GM21717 (cell line): ENCODE data around the gene COL4A2.
"Not testable (repeated sequence)": the region's sequence is repeated elsewhere in the genome, so short reads cannot be mapped to it uniquely, and the experiment has no call there.

Experiments used
- ATAC-seq: cut with Tn5 transposase; IDR thresholded peaks from one replicate; pipeline ENCODE4 v1.9.1; 2021; ENCODE audit warnings: mild to moderate bottlenecking, moderate library complexity; ENCODE audit not compliant: unreplicated experiment

COL4A2 gene

DNA sequence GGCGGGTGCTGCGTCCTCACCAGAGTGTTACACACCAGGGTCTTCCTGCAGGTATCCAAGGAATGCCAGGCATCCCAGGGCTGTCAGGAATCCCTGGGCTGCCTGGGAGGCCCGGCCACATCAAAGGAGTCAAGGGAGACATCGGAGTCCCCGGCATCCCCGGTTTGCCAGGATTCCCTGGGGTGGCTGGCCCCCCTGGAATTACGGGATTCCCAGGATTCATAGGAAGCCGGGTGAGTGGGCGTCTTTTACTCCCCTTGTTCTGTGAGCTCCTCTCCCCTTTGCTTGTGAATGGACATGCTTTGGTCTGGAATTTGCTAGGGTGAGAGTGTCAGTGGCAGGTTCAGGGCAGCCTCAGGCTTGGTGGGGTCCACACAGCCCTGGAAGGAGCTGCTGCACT is 178.5 kb downstream of the COL4A2 start:
- ATAC-seq: no peak

DNA sequence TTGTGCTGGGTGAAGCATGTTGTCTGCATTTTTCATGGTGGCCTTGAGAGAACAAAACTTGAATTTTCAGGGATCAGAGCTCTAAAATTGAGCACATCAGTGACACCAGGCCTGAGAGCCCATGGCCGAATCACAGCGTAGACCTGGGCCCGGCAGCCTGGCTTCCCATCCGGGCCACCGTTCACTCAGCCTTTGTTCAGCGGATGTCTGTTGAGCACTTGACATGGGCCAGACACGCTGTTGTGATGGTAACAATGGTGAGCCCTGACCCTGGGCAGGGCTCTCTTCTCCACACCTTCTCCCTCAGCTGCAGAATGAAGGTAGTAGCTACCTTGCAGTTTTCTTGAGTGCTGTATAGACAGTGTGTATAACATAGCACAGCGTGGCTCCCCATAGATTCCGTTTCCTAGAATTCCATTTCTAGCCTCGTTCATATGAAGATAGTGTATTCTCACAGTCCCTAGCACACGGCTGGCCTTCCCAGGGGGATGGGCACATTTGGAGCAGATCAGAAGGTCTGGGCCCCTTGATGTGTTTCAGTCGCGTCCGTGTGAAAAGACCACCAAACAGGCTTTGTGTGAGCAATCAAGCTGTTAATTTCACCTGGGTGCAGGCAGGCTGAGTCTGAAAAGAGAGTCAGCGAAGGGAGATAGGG is 179.1 kb downstream of the COL4A2 start:
- ATAC-seq: no peak

DNA sequence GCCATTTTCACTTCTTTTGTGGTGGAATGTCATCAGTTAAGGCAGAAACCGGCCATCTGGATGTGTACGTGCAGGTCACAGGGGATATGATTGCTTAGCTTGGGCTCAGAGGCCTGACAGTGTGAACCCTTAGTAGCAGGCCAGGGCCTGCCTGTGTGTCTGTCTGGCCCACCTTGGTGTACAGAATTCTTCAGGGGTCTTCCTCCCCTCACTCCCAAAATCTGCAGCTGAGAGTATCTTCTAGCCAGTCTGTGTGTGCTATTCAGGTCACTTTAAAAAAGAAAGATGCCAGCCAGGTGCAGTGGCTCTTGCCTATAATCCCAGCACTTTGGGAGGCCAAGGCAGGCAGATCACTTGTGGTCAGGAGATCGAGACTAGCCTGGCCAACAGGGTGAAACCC is 179.8 kb downstream of the COL4A2 start:
- not testable (repeated sequence) for ATAC-seq

DNA sequence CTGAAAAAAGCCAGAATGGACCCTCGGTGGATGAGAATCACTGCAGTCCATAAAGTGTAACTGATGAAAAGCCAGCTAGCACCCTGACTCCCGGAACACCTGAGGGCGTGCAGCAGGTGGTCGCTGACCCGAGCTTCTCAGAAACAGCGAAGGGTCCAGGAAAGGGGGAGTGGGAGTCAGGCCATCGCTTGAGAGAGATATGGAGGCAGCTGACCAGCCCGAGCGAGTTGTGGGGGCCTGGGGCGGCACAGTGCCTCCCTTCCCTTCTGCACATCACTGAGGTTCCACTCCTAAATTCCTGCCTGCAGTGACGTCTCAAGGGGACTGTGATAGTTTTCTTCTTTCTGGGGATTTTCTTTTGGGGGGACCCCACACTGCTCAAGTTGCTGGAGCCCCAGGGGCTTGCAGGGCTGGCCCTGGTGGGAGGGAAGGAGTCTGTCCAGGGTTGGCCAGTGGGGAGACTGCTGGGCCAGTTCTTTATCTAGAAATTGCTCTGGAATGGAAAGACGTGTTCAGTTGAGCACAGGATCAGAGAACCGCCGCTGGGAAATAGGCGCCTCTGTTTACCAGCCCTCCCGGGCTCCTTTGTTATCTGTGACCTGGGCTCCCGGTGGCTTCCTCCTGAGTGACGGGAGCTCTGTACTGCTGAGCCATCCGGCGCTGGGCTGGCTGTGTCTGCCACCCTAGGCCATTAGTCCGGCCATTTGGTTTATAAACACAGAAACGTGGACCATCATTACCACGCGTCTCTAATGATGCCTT is 183.1 kb downstream of the COL4A2 start:
- no peak for ATAC-seq

DNA sequence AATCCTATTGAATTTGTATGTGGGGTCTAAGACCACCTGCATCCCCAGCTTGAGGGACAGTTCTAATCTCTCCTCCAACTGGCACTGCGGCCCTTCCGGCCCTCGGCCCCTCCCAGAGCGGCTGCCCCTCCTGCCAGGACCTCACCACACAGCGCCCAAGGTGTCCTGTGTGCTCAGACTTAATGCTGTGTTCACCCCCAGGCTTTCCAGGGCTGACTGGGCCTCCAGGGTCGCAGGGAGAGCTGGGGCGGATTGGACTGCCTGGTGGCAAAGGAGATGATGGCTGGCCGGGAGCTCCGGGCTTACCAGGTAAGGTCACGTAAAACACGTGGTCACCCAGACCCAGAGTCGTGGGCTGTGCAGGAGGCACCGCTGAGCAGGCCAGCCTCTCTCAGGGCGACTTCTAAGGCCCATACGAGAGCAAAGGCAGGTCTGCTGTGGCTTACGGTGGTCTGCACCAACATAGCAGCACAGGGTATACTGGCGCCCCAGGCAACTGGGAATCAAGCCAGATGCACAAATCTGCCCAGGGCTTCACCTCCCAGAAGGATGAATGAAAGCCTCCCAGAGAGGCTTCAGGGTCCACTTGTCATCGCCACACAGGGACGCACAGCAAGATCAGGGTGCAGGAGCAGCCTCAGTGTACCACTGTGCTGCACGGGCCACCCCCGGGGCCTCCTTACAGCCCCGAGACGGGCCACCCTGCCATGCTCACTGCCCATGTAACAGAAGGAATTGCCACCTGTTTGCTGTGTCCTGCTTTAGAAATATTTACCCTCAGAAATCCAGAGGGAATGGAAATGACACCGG is 185.0 kb downstream of the COL4A2 start:
- no peak for ATAC-seq

DNA sequence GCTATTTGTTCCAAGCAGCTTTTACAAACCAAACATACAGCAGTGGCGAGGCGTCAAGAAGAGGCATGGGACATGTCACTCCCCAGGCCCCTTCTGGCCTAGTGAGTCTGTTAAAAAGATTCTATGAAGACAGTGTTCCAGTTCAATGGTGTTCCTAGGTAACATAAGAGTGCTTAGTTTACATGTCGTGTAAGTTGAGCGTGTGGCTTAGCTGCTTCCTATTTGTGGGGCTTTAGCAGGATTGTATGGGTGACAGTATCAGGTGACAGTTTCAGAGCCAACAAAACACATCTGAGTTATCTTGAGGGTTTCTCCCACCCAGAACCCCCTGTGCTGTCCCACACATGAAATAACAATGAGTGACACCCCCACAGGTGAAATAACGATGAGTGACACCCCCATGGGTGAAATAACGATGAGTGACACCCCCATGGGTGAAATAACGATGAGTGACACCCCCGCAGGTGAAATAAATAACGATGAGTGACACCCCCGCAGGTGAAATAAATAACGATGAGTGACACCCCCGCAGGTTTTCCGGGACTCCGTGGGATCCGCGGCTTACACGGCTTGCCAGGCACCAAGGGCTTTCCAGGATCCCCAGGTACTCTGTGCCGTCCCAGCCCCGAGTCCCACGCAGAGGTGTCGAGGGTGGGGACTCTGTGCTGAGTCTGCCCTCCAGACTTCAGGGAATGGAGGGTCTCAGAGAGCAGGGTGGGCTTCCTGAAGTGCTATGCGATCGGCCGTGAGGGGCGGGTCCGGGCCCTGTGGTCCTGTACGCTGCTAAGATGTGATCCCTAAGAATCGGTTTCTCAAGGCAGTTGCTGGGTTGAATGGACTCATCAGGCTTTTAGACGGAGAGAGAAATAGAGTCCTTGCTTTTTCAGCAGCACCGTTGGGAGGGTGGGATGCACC is 185.9 kb downstream of the COL4A2 start:
- ATAC-seq: no peak

DNA sequence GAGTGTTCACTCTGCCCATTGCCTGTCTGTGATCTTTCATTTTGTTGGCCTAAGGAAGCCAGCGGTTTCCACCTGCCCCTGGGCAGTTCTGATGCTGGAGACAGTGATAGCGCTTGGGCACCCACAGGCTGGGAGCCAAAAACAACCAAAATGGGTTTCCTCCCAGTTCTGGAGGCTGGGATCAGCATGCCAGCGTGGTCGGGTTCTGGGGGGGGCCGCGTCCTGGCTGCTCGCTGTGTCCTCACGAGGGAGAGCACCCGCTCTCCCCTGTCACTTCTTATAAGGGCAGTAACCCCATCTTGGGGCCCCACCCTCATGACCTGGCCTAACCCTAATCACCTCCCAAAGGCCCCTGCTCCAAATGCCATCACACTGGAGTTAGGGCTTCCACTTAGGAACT is 186.5 kb downstream of the COL4A2 start:
- no peak for ATAC-seq

DNA sequence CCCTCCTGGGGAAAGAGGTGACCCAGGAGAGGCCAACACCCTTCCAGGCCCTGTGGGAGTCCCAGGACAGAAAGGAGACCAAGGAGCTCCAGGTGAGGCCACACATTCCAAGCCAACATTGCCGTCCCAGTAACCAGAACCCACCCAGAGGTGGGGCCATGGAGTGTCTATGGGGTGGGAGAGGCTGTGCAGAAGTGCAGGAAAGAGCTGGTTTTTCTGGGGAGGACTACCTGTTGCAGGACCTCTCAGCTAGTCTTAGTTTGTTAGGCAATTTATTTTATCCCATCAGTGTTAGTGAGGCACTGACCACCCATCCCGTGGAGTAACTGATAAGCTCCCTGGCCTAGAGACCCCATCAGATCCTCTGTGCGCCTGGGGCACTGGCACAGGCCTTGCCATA is 188.3 kb downstream of the COL4A2 start:
- no peak for ATAC-seq

DNA sequence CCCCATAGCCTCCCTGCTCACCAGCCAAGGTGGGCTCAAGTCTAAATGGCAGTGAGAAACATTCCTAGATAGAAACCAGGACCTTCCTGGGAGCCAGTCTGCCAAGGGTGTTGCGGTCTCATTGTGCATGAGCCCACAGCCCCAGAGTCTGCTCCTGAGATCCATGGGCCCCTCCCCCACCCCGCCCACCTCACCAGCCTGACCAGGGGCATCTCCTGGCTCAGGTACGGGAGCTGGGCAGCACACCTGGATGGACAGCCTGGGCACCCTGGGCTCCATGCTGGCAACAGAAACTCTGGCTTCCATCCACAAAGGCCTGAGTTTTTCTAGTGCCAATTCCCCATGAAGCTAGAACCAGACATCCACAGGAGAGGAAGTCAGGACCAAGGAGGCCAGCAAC is 188.8 kb downstream of the COL4A2 start:
- no peak for ATAC-seq

DNA sequence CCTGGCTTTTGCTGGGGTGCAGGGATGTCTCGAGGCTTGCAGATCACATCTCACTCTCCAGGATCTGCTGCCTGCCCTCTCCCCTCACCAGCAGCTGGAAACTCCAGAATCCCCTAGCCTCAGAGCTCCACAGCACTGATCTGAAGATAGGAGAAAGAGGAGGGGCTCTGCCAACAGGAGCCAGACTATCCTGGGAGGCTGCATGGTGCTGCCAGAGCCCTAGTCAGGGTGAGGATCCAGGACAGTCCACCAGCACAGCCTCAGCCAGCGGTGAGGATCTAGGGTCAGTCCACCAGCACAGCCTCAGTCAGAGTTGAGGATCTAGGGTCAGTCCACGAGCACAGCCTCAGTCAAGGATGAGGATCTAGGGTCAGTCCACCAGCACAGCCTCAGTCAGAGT is 189.2 kb downstream of the COL4A2 start:
- ATAC-seq: no peak

DNA sequence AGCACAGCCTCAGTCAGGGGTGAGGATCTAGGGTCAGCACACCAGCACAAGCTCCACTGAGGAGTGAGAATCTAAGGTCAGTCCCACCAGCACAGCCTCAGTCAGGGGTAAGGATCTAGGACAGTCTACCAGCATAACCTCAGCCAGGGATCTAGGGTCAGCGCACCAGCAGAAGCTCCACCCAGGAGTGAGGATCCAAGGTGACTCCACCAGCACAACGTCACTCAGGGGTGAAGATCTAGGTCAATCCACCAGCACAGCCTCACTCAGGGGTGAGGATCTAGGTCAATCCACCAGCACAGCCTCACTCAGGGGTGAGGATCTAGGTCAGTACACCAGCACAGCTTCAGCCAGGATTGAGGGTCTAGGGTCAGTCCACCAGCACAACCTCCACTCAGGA is 189.9 kb downstream of the COL4A2 start:
- ATAC-seq: no peak

DNA sequence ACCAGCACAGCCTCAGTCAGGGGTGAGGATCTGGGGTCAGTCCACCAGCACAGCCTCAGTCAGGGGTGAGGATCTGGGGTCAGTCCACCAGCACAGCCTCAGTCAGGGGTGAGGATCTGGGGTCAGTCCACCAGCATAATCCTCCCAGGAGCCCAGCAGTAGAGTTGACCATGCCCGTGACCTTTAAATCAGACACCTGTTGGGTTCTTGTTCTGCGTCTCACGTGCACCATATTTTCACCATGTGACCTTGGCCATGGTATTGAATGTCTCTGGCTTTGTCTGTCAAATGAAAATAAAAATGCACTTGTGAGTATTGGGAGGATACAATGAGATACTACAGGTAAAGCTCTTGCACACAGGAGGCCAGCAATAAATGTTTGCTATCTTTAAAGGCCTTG is 190.8 kb downstream of the COL4A2 start:
- ATAC-seq: not testable (repeated sequence)

DNA sequence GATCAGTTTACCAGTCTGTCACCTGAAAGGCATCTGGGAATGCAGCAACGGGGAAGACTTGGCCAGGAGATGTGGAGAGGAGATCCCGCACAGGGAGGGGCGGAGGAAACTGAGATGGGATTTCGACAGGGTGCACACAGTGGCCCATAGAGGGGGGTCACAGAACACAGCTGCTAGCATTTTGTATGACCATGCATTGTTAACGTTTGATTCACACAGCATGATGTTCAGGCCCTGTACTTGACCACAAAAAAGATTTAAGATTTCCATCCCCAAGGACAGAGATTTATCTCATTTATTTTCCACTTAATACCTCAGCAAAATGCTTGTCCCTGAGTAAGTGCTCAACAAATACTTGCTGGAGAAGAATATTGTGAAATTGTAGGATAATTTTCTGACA is 191.2 kb downstream of the COL4A2 start:
- no peak for ATAC-seq

DNA sequence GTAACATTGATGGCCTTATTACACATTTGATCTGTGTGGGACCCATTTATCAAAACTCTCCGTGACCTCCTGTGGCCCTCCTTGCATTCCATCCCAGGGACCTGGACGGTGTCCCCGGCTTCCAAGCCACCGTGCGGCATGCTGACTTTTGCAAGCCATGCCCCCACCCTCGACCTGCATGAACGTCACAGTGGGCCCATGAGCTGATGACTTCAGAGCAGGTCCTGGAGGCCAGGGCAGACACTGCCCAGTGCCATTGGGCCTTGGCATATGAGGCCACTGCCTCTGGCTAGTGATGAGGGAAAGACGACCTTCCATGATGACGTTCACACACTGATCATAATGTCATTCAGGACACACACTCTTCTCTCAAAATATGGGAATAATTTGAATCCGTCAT is 191.7 kb downstream of the COL4A2 start:
- ATAC-seq: no peak

DNA sequence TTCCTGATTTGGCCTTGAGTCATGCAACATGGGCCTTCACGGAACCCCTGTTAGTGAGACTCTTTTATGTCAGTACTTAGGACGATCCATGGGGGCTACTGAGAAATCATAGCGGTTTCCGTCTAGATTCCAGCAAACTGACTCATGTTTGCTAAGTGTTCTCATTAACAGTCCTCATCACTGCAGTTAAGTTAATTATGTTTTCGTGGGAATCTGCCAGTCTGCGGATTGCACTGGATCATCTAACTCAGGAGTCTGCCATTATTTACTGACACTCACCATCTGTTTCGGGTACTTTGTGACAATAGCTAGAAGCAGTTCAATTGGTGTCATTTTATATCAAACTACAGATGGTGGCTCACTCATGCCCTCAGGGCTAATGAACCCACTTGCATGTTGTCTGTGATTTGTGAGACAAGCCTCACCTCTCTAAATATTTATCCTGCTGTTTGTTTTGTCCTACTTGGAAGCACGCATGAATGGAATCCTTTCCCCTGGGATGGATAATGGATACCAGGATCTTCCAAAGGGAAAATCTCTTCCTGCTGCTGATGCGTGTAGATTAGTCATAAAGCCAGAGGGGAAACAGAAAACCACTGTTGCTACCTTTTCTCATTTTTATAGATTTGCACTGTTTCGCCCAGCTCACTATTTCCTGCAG is 192.7 kb downstream of the COL4A2 start:
- ATAC-seq: no peak

DNA sequence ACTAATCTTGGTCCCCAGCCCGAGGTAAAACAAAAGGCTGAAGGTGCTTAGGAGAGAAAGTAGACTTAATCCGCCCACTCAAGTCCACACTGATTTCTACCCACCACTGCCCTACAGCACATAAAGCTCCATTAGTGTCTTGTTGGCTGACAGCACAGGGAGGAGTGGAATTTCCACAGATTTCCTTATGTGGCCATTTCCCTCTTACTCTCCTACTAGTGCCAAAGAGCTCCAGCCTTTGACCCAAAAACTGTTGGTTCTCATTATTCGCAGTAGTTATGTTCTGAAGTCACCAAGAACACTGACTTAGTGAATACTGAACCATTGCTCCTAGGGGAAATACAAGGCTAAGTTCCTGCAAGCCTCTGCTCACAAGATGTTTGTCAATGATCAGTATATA is 193.3 kb downstream of the COL4A2 start:
- no peak for ATAC-seq

DNA sequence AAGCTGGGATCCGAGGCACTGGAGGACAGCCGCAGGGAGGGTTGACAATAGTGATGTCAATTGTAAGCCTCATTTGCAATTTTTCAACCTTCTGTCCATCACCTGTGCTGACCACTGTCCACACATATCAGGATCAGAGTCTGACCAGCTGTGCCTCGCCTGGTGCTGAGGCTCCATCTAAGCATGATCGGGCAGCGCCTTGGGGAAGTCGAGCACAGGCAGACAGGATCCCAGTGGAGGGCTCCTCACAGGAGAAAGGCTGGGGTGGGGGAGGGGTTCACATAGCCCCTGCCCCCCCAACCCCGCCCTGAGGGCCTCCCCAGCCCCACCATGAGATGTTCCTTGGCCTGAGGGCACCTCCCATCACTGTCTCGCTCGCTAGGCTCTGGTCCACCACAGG is 194.1 kb downstream of the COL4A2 start:
- ATAC-seq: no peak

DNA sequence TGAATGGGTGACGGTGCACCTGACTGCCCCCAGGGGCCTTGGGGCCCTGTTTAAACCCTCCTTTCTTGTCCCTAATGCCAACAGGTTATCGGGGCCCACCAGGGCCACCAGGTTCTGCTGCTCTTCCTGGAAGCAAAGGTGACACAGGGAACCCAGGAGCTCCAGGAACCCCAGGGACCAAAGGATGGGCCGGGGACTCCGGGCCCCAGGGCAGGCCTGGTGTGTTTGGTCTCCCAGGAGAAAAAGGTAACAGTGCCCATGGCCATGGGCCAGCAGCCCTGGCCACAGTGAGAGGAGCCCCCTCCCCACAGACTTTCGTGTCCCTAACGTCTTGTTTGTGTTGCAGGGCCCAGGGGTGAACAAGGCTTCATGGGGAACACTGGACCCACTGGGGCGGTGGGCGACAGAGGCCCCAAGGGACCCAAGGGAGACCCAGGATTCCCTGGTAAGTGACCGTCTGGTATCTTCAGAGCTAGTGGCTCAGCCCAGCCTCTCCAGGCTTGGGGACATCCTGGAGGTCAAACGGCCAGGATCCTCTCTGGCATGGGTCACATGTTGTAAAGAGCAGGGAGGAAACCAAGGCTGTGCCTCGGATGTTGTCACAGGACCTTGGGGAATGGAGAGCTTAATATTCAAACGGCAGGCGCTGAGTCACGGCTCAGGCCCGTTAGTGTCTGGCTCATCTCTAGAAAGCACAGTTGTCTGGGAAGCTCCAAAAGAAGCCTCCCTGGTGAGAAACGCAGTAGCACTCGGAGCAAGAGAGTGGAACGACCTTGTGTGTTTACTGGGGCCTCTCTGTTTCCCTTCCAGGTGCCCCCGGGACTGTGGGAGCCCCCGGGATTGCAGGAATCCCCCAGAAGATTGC is 196.2 kb downstream of the COL4A2 start:
- ATAC-seq: no peak

DNA sequence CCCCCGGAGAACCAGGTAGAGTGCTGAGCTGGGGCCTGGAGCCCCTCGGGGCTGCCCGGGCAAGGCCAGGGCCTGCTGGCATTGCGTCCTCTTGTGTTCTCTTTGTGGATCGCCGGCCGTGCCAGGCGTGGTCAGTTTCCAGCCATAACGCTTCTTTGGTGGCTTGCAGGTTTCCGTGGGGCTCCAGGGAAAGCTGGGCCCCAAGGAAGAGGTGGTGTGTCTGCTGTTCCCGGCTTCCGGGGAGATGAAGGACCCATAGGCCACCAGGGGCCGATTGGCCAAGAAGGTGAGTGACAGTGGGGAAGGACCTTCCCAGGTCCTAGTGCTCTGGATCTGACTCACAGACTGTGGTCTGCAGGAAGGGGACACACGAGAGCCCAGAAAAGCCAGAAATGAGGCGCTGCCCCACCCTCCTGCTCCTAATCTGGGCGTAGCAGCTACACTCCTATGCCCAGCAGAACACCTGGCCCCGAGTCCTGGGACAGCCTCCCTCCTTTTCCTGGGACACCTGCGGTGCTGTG is 197.0 kb downstream of the COL4A2 start:
- ATAC-seq: no peak
